Measurements from ENCODE around the gene CLDN9.

- TF ChIP-seq CTCF (IDR thresholded peaks at IDR 0.05 in 8 of 11, conservative IDR thresholded peaks at IDR 0.05 in 3 of 11) = peak in 2 of 11 experiments; percentile 18 to 28
- TF ChIP-seq POLR2A (IDR thresholded peaks at IDR 0.05) = peak in 2 of 3 donors; percentile 27 to 51
- TF ChIP-seq POLR2AphosphoS5 (IDR thresholded peaks at IDR 0.05) = peak; percentile 91 to 96 (median 91)
These were observed 11.2 kb downstream of the CLDN9 start, which contains the start of the genes HCFC1R1 and THOC6 for GRCh38 chr16:3023669-3024478.

Data from spleen (tissue), 7 donors.